Measurements from ENCODE around the gene PDGFRB. TPM values are rescaled to one million over a fixed set of nuclear protein-coding genes. Genes with fewer than 3 reads are reported as not detected.
A peak's percentile ranks its signal among the peaks of the same experiment; 100 is the strongest.

The PDGFRB gene
- total and polyA plus RNA-seq, 2 of the 4 experiments (the other 2 are of a cell fraction): 108 to 124 TPM

GRCh38 chr5:150065346-150065745, 90.3 kb downstream of the PDGFRB start:
- ChIA-PET CTCF (interaction anchor here (0.6 kb wide), 1 partner anchor 129 kb away, joined by 3 read pairs; no protein-coding TSS in a partner anchor), POLR2A (ENCODE audit: unreplicated experiment) (interaction anchor here (0.6 kb wide), 1 partner anchor 69 kb away, joined by 3 read pairs; no protein-coding TSS in a partner anchor)
- Histone ChIP-seq H3K79me1 (ENCODE audit: low read depth in 1 of 2, low read length in 2 of 2) (no peaks in the 10 kb centered on the region; a peak in 1 of 4 replicates), H2BK120ac (ENCODE audit: low read depth, low read length) (peak overlapping the region; percentile 85), H3K36me3 (ENCODE audit: control insufficient read depth, insufficient read depth, low read length) (no peaks in the 10 kb centered on the region), H3K4me2 (ENCODE audit: low read depth, low read length) (0 out of 2 replicates have a peak overlapping the region, but pooled peaks have one; percentile 1), H2AK5ac (ENCODE audit: low read depth, low read length) (peak overlapping the region; percentile 94), H3K4me1 (ENCODE audit: control insufficient read depth, insufficient read depth, low read length) (peaks cover 33% of the 10 kb centered on the region), H3K9me1 (ENCODE audit: insufficient read depth, low read length) (peaks cover 47% of the 10 kb centered on the region), H2BK5ac (ENCODE audit: low read depth, low read length, poor library complexity, severe bottlenecking) (peak overlapping the region; percentile 81), H3K27ac (ENCODE audit: insufficient read depth, low read length) (peak overlapping the region; percentile 48; the same call in 1 of the 2 replicates), H3K23ac (ENCODE audit: low read depth, low read length) (peak overlapping the region; percentile 72; the same call in 1 of the 2 replicates), H3K56ac (ENCODE audit: extremely low read depth, insufficient read depth, low read length) (no peak overlapping the region), H4K5ac (ENCODE audit: low read depth, low read length) (peak overlapping the region; percentile 17; the same call in 1 of the 2 replicates), H3K4ac (ENCODE audit: low read depth, low read length) (peak overlapping the region; percentile 94), H3K14ac (replicated peaks; ENCODE audit: low read depth, low read length) (peak overlapping the region; percentile 91), H2AFZ (replicated peaks; ENCODE audit: low read length, poor library complexity) (peak overlapping the region; percentile 82), H4K20me1 (ENCODE audit: insufficient read depth, low read length) (no peaks in the 10 kb centered on the region), H3K4me3 (ENCODE audit: insufficient read depth, low read depth, low read length) (no peak overlapping the region), H2AK9ac (replicated peaks; ENCODE audit: low read depth, low read length, poor library complexity) (peak overlapping the region; percentile 93), H3K9ac (ENCODE audit: low read depth, low read length) (no peak overlapping the region), H3K18ac (ENCODE audit: low read depth, low read length) (peak overlapping the region; percentile 31), H2BK15ac (ENCODE audit: low read depth, low read length) (peak overlapping the region; percentile 81; the same call in 2 of the 3 replicates), H3K9me3 (ENCODE audit: control insufficient read depth, insufficient read depth, low read length) (no peaks in the 10 kb centered on the region), H3K27me3 (ENCODE audit: control insufficient read depth, insufficient read depth, low read length) (no peaks in the 10 kb centered on the region), H4K91ac (ENCODE audit: insufficient read depth, low read depth, low read length) (peak overlapping the region; percentile 95), H2BK20ac (ENCODE audit: low read depth, low read length) (peak overlapping the region; percentile 89), H4K8ac (ENCODE audit: low read depth in 2 of 2, low read length in 2 of 2) (peak overlapping the region; percentile 86 to 94; a peak in 3 of 4 replicates)
- TF ChIP-seq MAFK (IDR thresholded peaks at IDR 0.05; ENCODE audit: low read depth, low read length): peak; percentile 67; the same call in 1 of the 2 replicates
- no peak for TF ChIP-seq CHD1 (IDR thresholded peaks at IDR 0.05; ENCODE audit: low read depth, low read length)
- no peak for TF ChIP-seq CEBPB (IDR thresholded peaks at IDR 0.05; ENCODE audit: low read depth, low read length)
- TF ChIP-seq FOS (IDR thresholded peaks at IDR 0.05; ENCODE audit: low read depth, low read length): peak; percentile 51; the same call in 1 of the 2 replicates
- peak; percentile 50; the same call in 1 of the 2 replicates for TF ChIP-seq MAZ (IDR thresholded peaks at IDR 0.05; ENCODE audit: borderline replicate concordance, low read depth, low read length)
- DNase-seq: peak; percentile 76
- 34% methylated on average over 2 of the region's 6 CpGs; no CpG with 5 or more reads in 1 of the 2 experiments for WGBS, 2 experiments (ENCODE audit: extremely low coverage in 2 of 2, insufficient read length in 1 of 2)
- in situ Hi-C loops (cut with MboI; ENCODE audit: low sequenced_read_pairs): no loop called here
- intact Hi-C loops (cut with micrococcal nuclease): loop anchor here (5.0 kb wide), 1 partner anchor 47 kb away; no protein-coding TSS in a partner anchor
- ATAC-seq (ENCODE audit: low read depth): peak; percentile 67
- dilution Hi-C loops (cut with HindIII; ENCODE audit: low sequenced_read_pairs, unreplicated experiment): no loop called here
- BruUV-seq (replicated peaks): no TSS peak
